Caco-2 (cell line): ENCODE data around the gene ZNF132. TPM values are rescaled to one million over a fixed set of nuclear protein-coding genes. Genes with fewer than 3 reads are reported as not detected.
A peak's percentile ranks its signal among the peaks of the same experiment; 100 is the strongest.

Experiments
- BruUV-seq: library from RNA; stranded (reverse); fragments of 400-500 nt; replicated peaks from 2 replicates; lab custom pipeline; 2021; lab: Mats Ljungman, UMichigan
- CTCF ChIA-PET: fragments of 300-600 bp; sonication (Branson Sonifier 250); formaldehyde crosslinking; loops from one replicate; lab custom pipeline; 2022; ENCODE audit warnings: antibody characterized with exemption; lab: Charles Lee
- POLR2A ChIA-PET: fragments of 300-600 bp; sonication (Branson Sonifier 250); formaldehyde crosslinking; loops from one replicate; lab custom pipeline; 2022; ENCODE audit warnings: antibody characterized with exemption; lab: Charles Lee
- DNase-seq, 2 experiments: peaks; one replicate each; pipeline versions ENCODE4 v3.0.0 to v3.0.0-alpha.2; 2020 to 2022
- H3K27me3 ChIP-seq: replicated peaks from 2 replicates; pipeline ENCODE4 v1.6.0; 2011; ENCODE audit warnings: low read length; ENCODE audit not compliant: control insufficient read depth, insufficient read depth
- H3K36me3 ChIP-seq: 2 replicates; pipeline ENCODE4 v1.5.1; 2011; ENCODE audit warnings: low read length; ENCODE audit not compliant: control insufficient read depth, insufficient read depth
- H3K4me1 ChIP-seq: fragments of 250-450 bp; sonication (Bioruptor Pico); 2 replicates; pipeline ENCODE4 v1.5.1; 2020; ENCODE audit warnings: mild to moderate bottlenecking
- H3K4me3 ChIP-seq: 2 replicates; pipeline ENCODE4 v1.5.1; 2011; ENCODE audit warnings: low read depth, mild to moderate bottlenecking, control low read depth, low read length
- H3K9me3 ChIP-seq: fragments of 250-450 bp; sonication (Bioruptor Pico); 2 replicates; pipeline ENCODE4 v1.5.1; 2020; ENCODE audit warnings: mild to moderate bottlenecking, moderate library complexity
- H3K27ac Mint-ChIP-seq: one replicate; pipeline ENCODE4 v1.8.0; 2022; ENCODE audit warnings: mixed read lengths; ENCODE audit not compliant: unreplicated experiment
- H3K27me3 Mint-ChIP-seq: one replicate; pipeline ENCODE4 v1.8.0; 2022; ENCODE audit warnings: mixed read lengths; ENCODE audit not compliant: insufficient read depth, unreplicated experiment
- H3K36me3 Mint-ChIP-seq: one replicate; pipeline ENCODE4 v1.8.0; 2022; ENCODE audit warnings: mild to moderate bottlenecking, mixed read lengths; ENCODE audit not compliant: insufficient read depth, unreplicated experiment
- H3K4me1 Mint-ChIP-seq: one replicate; pipeline ENCODE4 v1.8.0; 2022; ENCODE audit warnings: low read depth, mixed read lengths; ENCODE audit not compliant: unreplicated experiment
- H3K4me3 Mint-ChIP-seq: one replicate; pipeline ENCODE4 v1.8.0; 2022; ENCODE audit warnings: mild to moderate bottlenecking, moderate library complexity, mixed read lengths; ENCODE audit not compliant: unreplicated experiment
- H3K9me3 Mint-ChIP-seq: one replicate; pipeline ENCODE4 v1.8.0; 2022; ENCODE audit warnings: mixed read lengths; ENCODE audit not compliant: unreplicated experiment
- intact Hi-C: fragments of 100-400 bp; cut with micrococcal nuclease; formaldehyde crosslinking; loops from one replicate; pipeline ENCODE4 v1.10.0; 2022; ENCODE audit not compliant: unreplicated experiment
- total RNA-seq: library from RNA; stranded (reverse); gene quantifications from 2 replicates; pipeline ENCODE4 v1.2.3, GENCODE V29; 2022
- TF ChIP-seq, protein P1 (sequence below), 2 experiments: fragments of 200-600 bp in 1 of 2; IDR thresholded peaks; 1 replicate in 1 of 2; 2 replicates in 1 of 2; pipeline versions ENCODE4 v1.5.1 to v1.8.0; 2011 to 2022; ENCODE audit warnings: antibody characterized with exemption in 1 of 2, control low read depth in 1 of 2, inconsistent platforms in 1 of 2, low read depth in 1 of 2, low read length in 1 of 2, mild to moderate bottlenecking in 1 of 2, moderate library complexity in 1 of 2; ENCODE audit not compliant: insufficient read depth in 1 of 2, severe bottlenecking in 1 of 2, unreplicated experiment in 1 of 2

The ZNF132 gene
- total RNA-seq, 1 experiment from 2014 or later, result not detected

DNA sequence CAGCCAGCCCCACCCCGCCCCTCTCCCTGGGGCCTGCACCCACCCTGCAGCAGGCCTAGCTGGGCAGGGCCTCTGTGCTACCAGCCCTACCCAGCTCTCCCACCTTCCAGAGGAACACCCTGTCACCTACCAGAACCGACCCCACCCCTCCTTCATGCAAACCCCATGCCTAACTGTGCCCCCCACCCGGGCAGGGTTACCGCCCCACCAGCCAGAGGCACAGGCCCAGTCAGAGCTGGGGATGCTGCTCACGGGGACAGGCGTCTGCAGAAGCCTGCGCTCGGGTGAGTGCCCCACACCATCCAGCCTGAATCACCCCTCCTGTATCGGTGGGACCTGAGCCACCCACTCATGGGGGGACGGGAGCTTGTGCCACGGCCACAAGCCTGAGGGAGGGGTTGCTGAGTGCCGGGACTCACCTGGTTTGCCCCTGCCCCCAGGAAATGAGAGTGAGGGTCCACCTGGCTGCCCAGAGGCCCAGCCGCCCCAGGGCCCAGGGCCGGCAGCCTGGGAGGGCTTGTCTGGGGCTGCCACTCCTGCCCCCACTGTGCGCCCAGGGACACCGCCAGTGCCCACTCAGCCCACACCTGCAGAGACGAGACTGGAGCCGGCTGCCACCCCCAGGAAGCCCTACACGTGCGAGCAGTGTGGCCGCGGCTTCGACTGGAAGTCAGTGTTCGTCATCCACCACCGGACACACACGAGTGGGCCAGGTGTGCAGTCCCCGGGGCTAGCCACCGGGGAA, 40.0 kb upstream of the ZNF132 start:
- Histone ChIP-seq H3K36me3 (no peaks in the 10 kb centered on the region), H3K4me1 (peaks cover 5% of the 10 kb centered on the region; the same call in 1 of the 2 replicates), H3K4me3 (no peak overlapping the region), H3K27me3 (no peaks in the 10 kb centered on the region), H3K9me3 (no peaks in the 10 kb centered on the region)
- DNase-seq, result no peak
- H3K27me3 Mint-ChIP-seq, result no peaks in the 10 kb centered on the region
- CTCF ChIA-PET, result no interaction called here
- intact Hi-C loops, result no loop called here
- POLR2A ChIA-PET, result no interaction called here
- H3K27ac Mint-ChIP-seq, result no peak overlapping the region
- H3K4me3 Mint-ChIP-seq, result no peak overlapping the region
- peaks cover 23% of the 10 kb centered on the region for H3K36me3 Mint-ChIP-seq
- no TSS peak for BruUV-seq
- TF ChIP-seq, protein P1, sequence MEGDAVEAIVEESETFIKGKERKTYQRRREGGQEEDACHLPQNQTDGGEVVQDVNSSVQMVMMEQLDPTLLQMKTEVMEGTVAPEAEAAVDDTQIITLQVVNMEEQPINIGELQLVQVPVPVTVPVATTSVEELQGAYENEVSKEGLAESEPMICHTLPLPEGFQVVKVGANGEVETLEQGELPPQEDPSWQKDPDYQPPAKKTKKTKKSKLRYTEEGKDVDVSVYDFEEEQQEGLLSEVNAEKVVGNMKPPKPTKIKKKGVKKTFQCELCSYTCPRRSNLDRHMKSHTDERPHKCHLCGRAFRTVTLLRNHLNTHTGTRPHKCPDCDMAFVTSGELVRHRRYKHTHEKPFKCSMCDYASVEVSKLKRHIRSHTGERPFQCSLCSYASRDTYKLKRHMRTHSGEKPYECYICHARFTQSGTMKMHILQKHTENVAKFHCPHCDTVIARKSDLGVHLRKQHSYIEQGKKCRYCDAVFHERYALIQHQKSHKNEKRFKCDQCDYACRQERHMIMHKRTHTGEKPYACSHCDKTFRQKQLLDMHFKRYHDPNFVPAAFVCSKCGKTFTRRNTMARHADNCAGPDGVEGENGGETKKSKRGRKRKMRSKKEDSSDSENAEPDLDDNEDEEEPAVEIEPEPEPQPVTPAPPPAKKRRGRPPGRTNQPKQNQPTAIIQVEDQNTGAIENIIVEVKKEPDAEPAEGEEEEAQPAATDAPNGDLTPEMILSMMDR (IDR thresholded peaks at IDR 0.05; ENCODE audit: insufficient read depth in 1 of 2, low read depth in 1 of 2, low read length in 1 of 2, severe bottlenecking in 1 of 2, unreplicated experiment in 1 of 2), result no peak
- no peaks in the 10 kb centered on the region for H3K4me1 Mint-ChIP-seq
- no peaks in the 10 kb centered on the region for H3K9me3 Mint-ChIP-seq

DNA sequence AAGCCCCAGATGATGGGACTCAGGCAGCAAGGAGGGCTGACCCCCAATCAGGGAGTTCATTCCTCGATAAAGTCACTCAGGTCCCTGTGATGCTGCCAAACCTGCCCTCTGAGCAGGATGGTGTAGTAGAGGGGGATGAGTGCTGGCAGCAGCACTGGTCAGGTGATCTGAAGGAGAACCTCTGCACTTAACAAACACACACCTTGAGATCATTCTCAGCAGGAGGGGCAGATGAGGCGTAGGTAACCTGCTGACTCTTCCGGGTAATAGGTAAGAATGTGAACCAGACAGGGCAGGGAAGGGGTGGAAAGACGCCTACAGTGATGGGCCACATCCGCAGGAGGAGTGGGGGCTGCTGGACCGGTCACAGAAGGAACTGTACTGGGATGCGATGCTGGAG, 39.4 kb upstream of the ZNF132 start:
- DNase-seq, result no peak
- TF ChIP-seq, protein P1 (IDR thresholded peaks at IDR 0.05; ENCODE audit: insufficient read depth in 1 of 2, low read depth in 1 of 2, low read length in 1 of 2, severe bottlenecking in 1 of 2, unreplicated experiment in 1 of 2), result no peak
- no peaks in the 10 kb centered on the region for H3K36me3 ChIP-seq
- POLR2A ChIA-PET, result no interaction called here
- H3K36me3 Mint-ChIP-seq, result peaks cover 26% of the 10 kb centered on the region
- intact Hi-C loops, result no loop called here
- no peaks in the 10 kb centered on the region for H3K27me3 ChIP-seq
- peaks cover 5% of the 10 kb centered on the region; the same call in 1 of the 2 replicates for H3K4me1 ChIP-seq
- no peaks in the 10 kb centered on the region for H3K27me3 Mint-ChIP-seq
- CTCF ChIA-PET, result no interaction called here
- no peaks in the 10 kb centered on the region for H3K9me3 ChIP-seq
- no peak overlapping the region for H3K4me3 ChIP-seq
- no TSS peak for BruUV-seq
- H3K9me3 Mint-ChIP-seq, result no peaks in the 10 kb centered on the region
- H3K27ac Mint-ChIP-seq, result no peak overlapping the region
- no peak overlapping the region for H3K4me3 Mint-ChIP-seq
- no peaks in the 10 kb centered on the region for H3K4me1 Mint-ChIP-seq

DNA sequence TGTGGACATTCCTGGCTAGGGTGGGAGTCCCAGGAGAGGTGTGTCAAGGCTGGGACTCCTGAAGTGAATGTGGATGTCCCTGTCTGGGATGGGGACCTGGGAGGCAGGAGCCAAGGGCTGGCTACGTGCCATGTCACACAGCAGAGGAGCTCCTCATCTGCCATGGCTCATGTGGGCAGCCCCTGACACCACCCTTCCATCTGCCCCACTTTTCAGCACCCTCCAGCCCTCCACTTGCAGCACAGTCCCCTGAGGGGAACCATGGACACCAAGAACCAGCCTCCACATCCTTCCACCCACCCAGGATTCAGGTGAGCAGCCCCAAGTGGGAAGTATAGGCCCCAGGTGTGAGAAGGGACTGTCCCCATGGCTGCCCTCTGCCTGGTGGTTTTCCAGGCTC, 37.9 kb upstream of the ZNF132 start:
- no peaks in the 10 kb centered on the region for H3K4me1 Mint-ChIP-seq
- no TSS peak for BruUV-seq
- Histone ChIP-seq H3K4me1 (peaks cover 5% of the 10 kb centered on the region; the same call in 1 of the 2 replicates), H3K4me3 (no peak overlapping the region), H3K36me3 (no peaks in the 10 kb centered on the region), H3K27me3 (no peaks in the 10 kb centered on the region), H3K9me3 (no peaks in the 10 kb centered on the region)
- H3K27ac Mint-ChIP-seq, result no peak overlapping the region
- CTCF ChIA-PET, result no interaction called here
- H3K36me3 Mint-ChIP-seq, result peaks cover 32% of the 10 kb centered on the region
- no peaks in the 10 kb centered on the region for H3K27me3 Mint-ChIP-seq
- DNase-seq, result no peak
- intact Hi-C loops, result no loop called here
- POLR2A ChIA-PET, result interaction anchor here (0.5 kb wide), 1 partner anchor 16 kb away, joined by 3 read pairs; no protein-coding TSS in a partner anchor
- peak overlapping the region; percentile 79 for H3K4me3 Mint-ChIP-seq
- TF ChIP-seq, protein P1 (IDR thresholded peaks at IDR 0.05; ENCODE audit: insufficient read depth in 1 of 2, low read depth in 1 of 2, low read length in 1 of 2, severe bottlenecking in 1 of 2, unreplicated experiment in 1 of 2), result no peak
- no peaks in the 10 kb centered on the region for H3K9me3 Mint-ChIP-seq
